ENCODE measurements around the gene ENTPD3.

DNA sequence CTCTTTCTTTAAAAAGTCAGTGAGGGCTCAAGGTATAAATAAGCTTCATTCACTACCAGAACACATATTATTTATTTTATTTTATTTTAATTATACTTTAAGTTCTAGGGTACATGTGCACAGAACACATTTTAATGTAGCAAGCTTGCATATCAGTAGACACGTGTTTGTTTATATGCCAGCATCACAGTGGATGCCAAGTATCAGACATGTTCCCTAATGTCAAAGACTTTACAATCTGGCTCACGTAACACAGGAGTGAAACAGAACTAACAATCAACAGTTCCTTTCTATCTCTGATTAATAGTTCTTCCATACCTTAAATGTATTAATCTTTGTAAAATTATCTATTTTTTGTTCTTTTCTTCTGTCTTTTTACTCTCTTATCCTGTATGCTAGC lies 23.3 kb upstream of the ENTPD3 start:
- TF ChIP-seq, protein P1, sequence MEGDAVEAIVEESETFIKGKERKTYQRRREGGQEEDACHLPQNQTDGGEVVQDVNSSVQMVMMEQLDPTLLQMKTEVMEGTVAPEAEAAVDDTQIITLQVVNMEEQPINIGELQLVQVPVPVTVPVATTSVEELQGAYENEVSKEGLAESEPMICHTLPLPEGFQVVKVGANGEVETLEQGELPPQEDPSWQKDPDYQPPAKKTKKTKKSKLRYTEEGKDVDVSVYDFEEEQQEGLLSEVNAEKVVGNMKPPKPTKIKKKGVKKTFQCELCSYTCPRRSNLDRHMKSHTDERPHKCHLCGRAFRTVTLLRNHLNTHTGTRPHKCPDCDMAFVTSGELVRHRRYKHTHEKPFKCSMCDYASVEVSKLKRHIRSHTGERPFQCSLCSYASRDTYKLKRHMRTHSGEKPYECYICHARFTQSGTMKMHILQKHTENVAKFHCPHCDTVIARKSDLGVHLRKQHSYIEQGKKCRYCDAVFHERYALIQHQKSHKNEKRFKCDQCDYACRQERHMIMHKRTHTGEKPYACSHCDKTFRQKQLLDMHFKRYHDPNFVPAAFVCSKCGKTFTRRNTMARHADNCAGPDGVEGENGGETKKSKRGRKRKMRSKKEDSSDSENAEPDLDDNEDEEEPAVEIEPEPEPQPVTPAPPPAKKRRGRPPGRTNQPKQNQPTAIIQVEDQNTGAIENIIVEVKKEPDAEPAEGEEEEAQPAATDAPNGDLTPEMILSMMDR (IDR thresholded peaks at IDR 0.05) = no peak
- no peak for TF ChIP-seq POLR2A (IDR thresholded peaks at IDR 0.05)

Measured in sigmoid colon (tissue), 3 donors.